ENCODE results near the gene ZNF683. TPM values are rescaled to one million over a fixed set of nuclear protein-coding genes. Genes with fewer than 3 reads are reported as not detected.

Gene ZNF683
- total RNA-seq, 1 donor from 2014 or later: not detected

Other genes with a start within 250 kb of the ZNF683 start
- 6.3 TPM for gene FAM110D, start 213.7 kb downstream of the ZNF683 start, total RNA-seq
- gene C1orf232, start 203.8 kb downstream of the ZNF683 start, total RNA-seq: not detected
- gene ZNF593, start 202.8 kb downstream of the ZNF683 start, total RNA-seq: 32.7 TPM
- gene ZNF593OS, start 200.9 kb downstream of the ZNF683 start, total RNA-seq: not detected
- gene CNKSR1, start 195.3 kb downstream of the ZNF683 start, total RNA-seq: 1.7 TPM
- gene CATSPER4, start 182.1 kb downstream of the ZNF683 start, total RNA-seq: not detected
- gene CEP85, start 138.6 kb downstream of the ZNF683 start, total RNA-seq: 3.5 TPM
- 229 TPM for gene SH3BGRL3, start 92.7 kb downstream of the ZNF683 start, total RNA-seq
- gene UBXN11, start 66.1 kb downstream of the ZNF683 start, total RNA-seq: 22.2 TPM
- 27.1 TPM for gene CD52, start 54.8 kb downstream of the ZNF683 start, total RNA-seq
- gene CRYBG2, start 18.6 kb downstream of the ZNF683 start, total RNA-seq: 0.06 TPM
- gene LIN28A, start 38.1 kb upstream of the ZNF683 start, total RNA-seq: not detected
- gene DHDDS, start 59.6 kb upstream of the ZNF683 start, total RNA-seq: 141 TPM
- gene HMGN2, start 99.7 kb upstream of the ZNF683 start, total RNA-seq: 151 TPM
- gene RPS6KA1, start 157.0 kb upstream of the ZNF683 start, total RNA-seq: 28.3 TPM